HG03520 (cell line): ENCODE data around the gene KIF12.
"Not testable (repeated sequence)": the region's sequence is repeated elsewhere in the genome, so short reads cannot be mapped to it uniquely, and the experiment has no call there.

Experiments
- ATAC-seq: cut with Tn5 transposase; IDR thresholded peaks from one replicate; pipeline ENCODE4 v1.9.1; 2021; ENCODE audit warnings: mild to moderate bottlenecking, moderate library complexity; ENCODE audit not compliant: unreplicated experiment

The KIF12 gene

DNA sequence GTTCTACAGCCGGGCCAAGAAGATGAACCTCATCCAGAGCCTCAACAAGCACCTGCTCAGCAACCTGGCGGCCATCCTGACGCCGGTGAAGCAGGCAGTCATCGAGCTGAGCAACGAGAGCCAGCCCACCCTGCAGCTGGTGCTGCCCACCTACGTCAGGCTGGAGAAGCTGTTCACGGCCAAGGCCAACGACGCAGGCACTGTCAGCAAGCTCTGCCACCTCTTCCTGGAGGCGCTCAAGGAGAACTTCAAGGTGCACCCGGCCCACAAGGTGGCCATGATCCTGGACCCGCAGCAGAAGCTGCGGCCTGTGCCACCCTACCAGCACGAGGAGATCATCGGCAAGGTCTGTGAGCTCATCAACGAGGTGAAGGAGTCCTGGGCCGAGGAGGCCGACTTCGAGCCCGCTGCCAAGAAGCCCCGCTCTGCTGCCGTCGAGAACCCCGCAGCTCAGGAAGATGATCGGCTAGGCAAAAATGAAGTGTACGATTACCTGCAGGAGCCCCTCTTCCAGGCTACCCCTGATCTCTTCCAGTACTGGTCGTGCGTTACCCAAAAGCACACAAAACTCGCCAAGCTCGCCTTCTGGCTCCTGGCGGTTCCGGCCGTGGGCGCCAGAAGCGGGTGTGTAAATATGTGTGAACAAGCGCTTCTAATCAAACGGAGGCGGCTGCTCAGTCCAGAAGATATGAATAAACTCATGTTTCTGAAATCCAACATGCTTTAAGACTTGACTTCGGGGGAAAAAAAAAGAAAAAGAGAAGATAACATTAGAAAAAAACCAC lies 49.5 kb downstream of the KIF12 start:
- no peak for ATAC-seq

DNA sequence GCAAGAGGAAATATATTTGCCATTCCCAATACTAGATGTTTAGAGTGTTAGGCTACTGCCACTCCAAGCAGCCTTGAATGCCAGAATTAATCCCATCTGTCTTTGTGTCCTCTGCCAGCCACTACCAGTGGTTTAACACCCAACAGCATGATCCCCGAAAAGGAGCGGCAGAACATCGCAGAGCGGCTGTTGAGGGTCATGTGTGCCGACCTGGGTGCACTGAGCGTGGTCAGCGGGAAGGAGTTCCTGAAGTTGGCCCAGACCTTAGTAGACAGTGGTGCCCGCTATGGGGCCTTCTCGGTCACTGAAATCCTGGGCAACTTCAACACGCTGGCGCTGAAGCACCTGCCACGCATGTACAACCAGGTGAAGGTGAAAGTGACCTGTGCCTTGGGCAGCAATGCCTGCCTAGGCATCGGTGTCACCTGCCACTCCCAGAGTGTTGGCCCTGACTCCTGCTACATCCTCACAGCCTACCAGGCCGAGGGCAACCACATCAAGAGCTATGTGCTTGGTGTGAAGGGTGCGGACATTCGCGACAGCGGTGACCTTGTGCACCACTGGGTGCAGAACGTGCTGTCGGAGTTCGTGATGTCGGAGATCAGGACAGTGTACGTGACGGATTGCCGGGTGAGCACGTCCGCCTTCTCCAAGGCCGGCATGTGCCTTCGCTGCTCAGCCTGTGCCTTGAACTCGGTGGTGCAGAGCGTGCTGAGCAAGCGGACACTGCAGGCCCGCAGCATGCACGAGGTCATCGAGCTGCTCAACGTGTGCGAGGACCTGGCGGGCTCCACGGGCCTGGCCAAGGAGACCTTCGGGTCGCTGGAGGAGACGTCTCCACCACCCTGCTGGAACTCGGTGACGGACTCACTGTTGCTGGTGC lies 50.3 kb downstream of the KIF12 start:
- ATAC-seq: no peak

DNA sequence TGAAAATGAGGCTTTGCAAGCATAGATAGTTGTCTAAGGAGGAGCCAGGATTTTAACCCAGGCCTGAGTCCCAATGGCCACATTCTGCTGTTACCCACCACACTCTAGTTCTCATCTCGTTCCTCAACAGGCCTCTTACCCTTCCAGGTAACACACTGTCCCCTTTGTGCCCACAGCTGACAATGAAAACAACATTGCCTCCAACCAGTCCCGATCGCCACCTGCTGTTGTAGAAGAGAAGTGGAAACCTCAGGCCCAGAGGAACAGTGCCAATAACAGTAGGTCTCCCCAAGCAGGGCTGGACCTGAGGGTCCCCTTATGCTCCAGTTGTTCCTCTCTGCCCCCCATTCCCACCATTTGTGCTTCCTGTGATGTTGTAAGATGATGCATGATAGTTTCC lies 51.4 kb downstream of the KIF12 start:
- no peak for ATAC-seq

DNA sequence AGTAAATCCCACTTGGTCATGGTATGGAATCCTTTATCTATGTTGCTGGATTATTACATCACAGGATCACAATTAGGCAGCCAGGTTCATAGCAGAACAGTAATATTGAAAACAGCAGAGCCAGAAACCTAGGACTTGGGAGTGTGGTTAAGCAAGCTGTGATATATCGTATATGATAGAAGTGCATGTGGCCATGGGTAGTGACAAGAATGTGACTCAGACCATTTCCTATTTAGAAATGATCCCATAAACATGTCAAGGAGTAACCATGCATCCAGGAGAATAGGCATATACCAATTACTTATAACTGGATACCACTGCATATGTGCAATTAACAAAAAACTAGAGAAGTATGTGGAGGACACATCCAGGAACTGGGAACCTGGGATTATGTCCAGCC lies 52.2 kb downstream of the KIF12 start:
- ATAC-seq: no peak

DNA sequence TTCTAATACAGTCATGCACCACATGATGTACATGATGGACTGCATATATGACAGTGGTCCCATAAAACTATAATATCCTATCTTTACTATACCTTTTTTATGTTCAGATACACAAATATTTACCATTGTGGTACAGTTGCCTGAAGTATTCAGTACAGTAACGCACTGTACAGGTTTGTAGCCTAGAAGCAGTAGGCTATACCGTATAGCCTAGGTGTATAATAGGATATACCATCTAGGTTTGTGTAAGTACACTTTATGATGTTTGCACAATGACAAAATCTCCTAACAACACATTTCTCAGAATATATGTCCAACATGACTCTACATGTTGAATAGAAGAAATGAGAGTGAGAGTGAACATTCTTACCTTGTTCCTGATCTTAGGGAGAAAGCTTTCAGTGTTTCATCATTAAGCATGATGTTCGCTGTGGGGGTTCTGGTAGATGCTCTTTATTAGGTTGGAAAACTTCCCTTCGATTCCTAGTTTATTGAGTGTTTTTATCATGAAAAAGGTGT lies 52.8 kb downstream of the KIF12 start:
- ATAC-seq: no peak

DNA sequence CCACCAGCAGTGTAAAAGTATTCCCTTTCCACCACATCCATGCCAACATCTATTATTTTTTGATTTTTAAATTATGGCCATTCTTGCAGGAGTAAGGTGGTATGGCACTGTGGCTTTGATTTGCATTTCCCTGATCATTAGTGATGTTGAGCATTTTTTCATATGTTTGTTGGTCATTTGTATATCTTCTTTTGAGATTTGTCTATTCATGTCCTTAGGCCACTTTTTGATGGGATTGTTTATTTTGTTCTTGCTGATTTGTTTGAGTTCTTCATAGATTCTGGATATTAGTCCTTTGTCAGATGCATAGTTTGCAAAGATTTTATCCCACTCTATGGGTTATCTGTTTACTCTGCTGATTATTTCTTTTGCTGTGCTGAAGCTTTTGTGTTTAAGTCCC lies 55.4 kb downstream of the KIF12 start:
- not testable (repeated sequence) for ATAC-seq
